ENCODE results near the gene IL17C.

The IL17C gene

DNA sequence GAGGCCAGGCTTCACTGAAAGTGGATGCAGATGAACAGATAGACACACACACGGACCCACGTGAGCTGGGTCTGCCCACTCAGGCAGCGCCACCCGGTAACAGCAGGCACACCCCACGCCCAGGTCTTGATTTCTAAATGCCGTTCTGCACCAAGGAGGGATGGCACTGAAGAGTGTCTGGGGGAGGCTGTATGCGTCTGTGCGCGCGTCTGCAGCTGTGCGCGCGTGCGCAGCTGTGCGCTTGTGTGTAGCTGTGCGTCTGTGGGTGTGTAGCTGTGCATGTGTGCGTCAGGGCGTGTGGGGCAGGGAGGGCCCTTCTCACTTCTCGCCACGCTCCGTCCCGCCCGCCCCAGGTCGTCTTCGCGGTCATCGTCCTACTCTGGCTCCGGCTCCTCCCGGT is 15.5 kb upstream of the IL17C start:
- no peaks in the 10 kb centered on the region for H3K27me3 ChIP-seq (ENCODE audit: control insufficient read depth, low read length)
- no peak overlapping the region for H3K4me2 ChIP-seq (ENCODE audit: low read length)
- H3K36me3 ChIP-seq (ENCODE audit: control insufficient read depth, low read length), result peaks cover 78% of the 10 kb centered on the region
- peaks cover 24% of the 10 kb centered on the region for H3K79me2 ChIP-seq (ENCODE audit: control insufficient read depth, low read length)
- H3F3A ChIP-seq (ENCODE audit: control insufficient read depth, insufficient read depth), result no peaks in the 10 kb centered on the region
- H3K4me1 ChIP-seq (ENCODE audit: control insufficient read depth, low read length), result no peaks in the 10 kb centered on the region
- TF ChIP-seq EZH2phosphoT487 (IDR thresholded peaks at IDR 0.05; ENCODE audit: borderline replicate concordance, low read length) (no peak), CTCF (IDR thresholded peaks at IDR 0.05; ENCODE audit: low read depth, low read length, poor library complexity, severe bottlenecking) (no peak)
- H3K27ac ChIP-seq (ENCODE audit: low read depth, low read length), result no peak overlapping the region
- no peaks in the 10 kb centered on the region; the same call in 1 of the 2 replicates for H4K20me1 ChIP-seq (ENCODE audit: control insufficient read depth, insufficient read depth, low read depth, low read length)
- H3K4me3 ChIP-seq (ENCODE audit: low read length), result no peak overlapping the region
- no peaks in the 10 kb centered on the region for H3K9me3 ChIP-seq (ENCODE audit: control insufficient read depth, insufficient read depth, low read length)
- H3K9me2 ChIP-seq (replicated peaks; ENCODE audit: control insufficient read depth, low read length), result no peaks in the 10 kb centered on the region

GRCh38 chr16:88623858-88624257 is 14.5 kb upstream of the IL17C start:
- Histone ChIP-seq H3K27me3 (ENCODE audit: control insufficient read depth, low read length) (no peaks in the 10 kb centered on the region), H3K9me2 (replicated peaks; ENCODE audit: control insufficient read depth, low read length) (no peaks in the 10 kb centered on the region), H3K36me3 (ENCODE audit: control insufficient read depth, low read length) (peaks cover 76% of the 10 kb centered on the region), H4K20me1 (ENCODE audit: control insufficient read depth, insufficient read depth, low read depth, low read length) (no peaks in the 10 kb centered on the region; the same call in 1 of the 2 replicates), H3K4me1 (ENCODE audit: control insufficient read depth, low read length) (no peaks in the 10 kb centered on the region), H3K9me3 (ENCODE audit: control insufficient read depth, insufficient read depth, low read length) (no peaks in the 10 kb centered on the region), H3F3A (ENCODE audit: control insufficient read depth, insufficient read depth) (no peaks in the 10 kb centered on the region), H3K4me3 (ENCODE audit: low read length) (no peak overlapping the region), H3K27ac (ENCODE audit: low read depth, low read length) (no peak overlapping the region), H3K79me2 (ENCODE audit: control insufficient read depth, low read length) (peaks cover 14% of the 10 kb centered on the region), H3K4me2 (ENCODE audit: low read length) (no peak overlapping the region)
- TF ChIP-seq CTCF (IDR thresholded peaks at IDR 0.05; ENCODE audit: low read depth, low read length, poor library complexity, severe bottlenecking), result no peak
- TF ChIP-seq EZH2phosphoT487 (IDR thresholded peaks at IDR 0.05; ENCODE audit: borderline replicate concordance, low read length), result no peak

DNA sequence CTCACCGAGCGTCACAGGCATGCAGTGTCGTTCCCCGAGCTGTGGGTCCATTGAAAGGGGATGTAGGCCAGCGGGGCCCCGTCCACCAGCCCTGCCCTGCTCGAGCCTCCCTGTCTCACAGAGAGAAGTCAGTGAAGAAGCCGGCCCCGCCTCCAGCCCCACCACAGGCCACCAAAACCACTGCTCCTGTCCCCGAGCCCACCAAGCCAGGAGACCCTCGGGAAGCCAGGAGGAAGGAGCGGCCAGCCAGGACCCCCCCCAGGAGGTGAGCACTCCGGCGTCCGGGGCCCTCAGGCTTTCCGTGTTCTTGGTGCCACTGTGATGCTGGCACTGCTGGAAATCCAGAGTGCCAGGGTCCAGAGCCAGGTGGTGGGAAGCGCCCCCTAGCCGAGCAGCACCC is 13.9 kb upstream of the IL17C start:
- Histone ChIP-seq H3K9me2 (replicated peaks; ENCODE audit: control insufficient read depth, low read length) (no peaks in the 10 kb centered on the region), H3K9me3 (ENCODE audit: control insufficient read depth, insufficient read depth, low read length) (no peaks in the 10 kb centered on the region), H3K27me3 (ENCODE audit: control insufficient read depth, low read length) (no peaks in the 10 kb centered on the region), H3K4me2 (ENCODE audit: low read length) (no peak overlapping the region), H3K79me2 (ENCODE audit: control insufficient read depth, low read length) (peaks cover 8% of the 10 kb centered on the region), H3K4me1 (ENCODE audit: control insufficient read depth, low read length) (no peaks in the 10 kb centered on the region), H3K36me3 (ENCODE audit: control insufficient read depth, low read length) (peaks cover 74% of the 10 kb centered on the region), H3K4me3 (ENCODE audit: low read length) (no peak overlapping the region), H3K27ac (ENCODE audit: low read depth, low read length) (no peak overlapping the region), H4K20me1 (ENCODE audit: control insufficient read depth, insufficient read depth, low read depth, low read length) (no peaks in the 10 kb centered on the region; the same call in 1 of the 2 replicates), H3F3A (ENCODE audit: control insufficient read depth, insufficient read depth) (no peaks in the 10 kb centered on the region)
- TF ChIP-seq EZH2phosphoT487 (IDR thresholded peaks at IDR 0.05; ENCODE audit: borderline replicate concordance, low read length), result no peak
- TF ChIP-seq CTCF (IDR thresholded peaks at IDR 0.05; ENCODE audit: low read depth, low read length, poor library complexity, severe bottlenecking), result no peak

Measured in DOHH2 (cell line).